ENCODE measurements around the gene TBX3.

Gene TBX3

DNA sequence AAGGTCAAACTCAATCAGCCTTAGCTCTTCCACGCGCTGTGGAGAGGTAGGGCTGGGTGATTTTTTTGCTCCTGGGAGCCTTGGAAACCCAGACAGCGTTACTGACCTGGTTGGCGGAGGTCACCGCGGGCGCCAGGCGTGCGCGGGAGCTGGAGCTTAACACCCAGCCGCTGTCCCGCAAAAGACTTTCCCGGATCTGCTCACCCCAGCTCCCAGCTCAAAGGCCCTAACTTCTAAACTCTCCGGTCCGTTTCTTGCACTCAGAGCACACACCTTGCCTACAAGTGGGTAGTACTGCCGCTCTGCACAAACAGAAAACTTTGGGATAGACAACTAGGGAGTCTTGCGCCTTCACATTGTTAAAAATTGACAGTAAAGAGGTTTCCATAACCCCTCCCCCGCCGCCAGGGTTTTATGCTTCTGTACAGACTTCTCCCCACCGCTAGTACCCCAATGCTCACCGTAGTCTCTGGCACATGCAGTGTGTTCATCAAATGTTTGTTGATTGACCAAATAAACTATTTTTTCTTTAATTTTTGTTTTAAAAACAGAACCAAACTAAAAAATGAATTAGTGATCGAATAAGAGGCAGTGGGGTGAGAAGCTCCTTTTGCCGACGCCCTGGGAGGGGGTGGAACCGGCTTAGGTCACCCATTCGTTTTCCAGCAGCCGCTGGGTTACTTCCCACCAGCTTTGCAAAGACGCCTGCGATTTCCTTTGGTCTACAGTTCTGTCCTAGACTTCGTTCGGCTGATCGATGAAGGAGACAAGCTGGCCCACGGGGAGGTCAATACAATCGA, 12.7 kb upstream of the TBX3 start:
- no peak for DNase-seq (ENCODE audit: low spot score)

GRCh38 chr12:114695305-114695592, 11.3 kb upstream of the TBX3 start:
- no peak for DNase-seq (ENCODE audit: low spot score)

DNA sequence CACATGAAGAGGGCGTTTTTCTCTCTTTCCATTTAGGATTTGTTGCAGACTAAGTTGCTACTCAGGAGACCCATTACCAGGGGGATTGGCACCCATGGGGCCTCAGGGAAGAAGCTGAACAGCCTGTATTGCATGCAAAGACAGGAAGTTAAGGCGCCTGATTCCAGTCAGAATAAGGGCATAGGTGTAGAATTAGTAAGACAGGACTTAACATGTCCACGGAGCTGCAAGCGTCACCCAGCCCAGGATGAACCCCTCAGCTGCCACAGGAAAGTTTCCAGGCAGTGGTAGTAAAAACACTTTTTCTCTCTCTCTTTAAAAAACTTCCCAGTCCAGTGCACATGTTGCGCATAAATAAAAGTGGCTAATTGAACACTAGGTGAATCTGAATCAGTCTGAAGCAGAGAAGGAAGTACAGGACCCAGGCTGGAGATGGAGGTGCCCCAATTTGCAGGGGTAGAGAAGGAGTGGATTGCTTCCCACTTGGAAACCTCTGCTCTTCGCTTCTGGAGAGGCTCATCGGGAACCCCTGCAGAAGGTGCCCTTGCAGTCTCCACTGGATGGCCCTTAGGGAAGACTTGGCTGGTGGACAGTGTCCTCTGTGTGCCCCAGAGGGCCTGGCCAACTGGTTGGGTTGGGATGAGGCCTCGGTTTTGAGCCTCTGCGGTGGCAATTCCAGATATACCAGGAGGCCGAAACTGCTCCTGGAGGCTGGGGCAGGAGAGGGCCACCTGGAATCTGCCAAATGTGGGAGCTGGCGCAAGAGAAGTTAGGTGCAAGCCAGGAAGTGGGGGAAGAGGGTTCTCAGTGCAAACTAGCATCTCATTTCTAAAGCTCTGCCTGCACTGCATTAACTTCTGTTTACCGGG, 10.7 kb upstream of the TBX3 start:
- DNase-seq (ENCODE audit: low spot score), result no peak

DNA sequence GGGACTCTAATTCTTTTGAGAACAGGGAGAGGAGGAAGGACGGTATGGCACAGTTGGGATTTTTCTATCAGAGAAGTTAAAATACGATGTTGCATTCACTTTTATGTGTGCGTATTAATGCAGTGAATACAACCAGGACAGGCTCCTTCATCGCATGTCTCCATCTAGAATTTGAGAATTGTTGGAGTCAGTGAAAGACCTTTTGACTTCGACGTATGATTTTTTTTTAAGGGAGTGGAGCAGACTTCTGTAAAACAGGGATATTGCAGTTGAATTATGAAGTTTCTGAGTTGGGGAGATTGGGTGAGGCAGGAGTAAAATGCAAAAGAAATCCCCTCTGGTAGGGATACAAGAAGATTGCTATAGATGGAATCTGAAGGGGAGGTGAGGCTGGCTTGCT, 9.6 kb upstream of the TBX3 start:
- DNase-seq (ENCODE audit: low spot score), result no peak

DNA sequence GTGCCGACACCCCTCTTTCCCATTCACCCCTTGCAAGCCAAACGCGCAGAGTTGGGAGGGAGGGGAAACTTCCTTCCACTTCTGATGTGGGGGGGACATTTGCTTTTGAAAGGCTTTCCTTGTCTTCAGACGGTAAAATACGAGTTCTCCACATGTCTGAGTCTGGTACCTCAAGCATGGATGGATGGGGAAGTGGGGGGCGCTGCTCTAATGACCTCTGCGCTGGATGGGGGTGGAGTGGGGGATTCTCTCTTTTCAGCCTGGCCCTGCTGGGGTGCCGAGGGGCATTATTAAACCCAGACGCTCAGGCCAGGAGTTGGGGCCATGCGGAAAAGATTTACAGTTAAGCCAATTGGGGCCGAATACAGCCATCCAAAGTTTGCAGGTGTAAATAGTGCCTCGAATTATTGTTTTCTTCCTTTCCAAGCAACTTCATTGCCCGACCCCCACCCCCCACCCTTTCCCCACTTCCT, 9.1 kb upstream of the TBX3 start:
- no peak for DNase-seq (ENCODE audit: low spot score)

GRCh38 chr12:114692186-114693058, 8.4 kb upstream of the TBX3 start:
- DNase-seq (ENCODE audit: low spot score), result peak; percentile 20

DNA sequence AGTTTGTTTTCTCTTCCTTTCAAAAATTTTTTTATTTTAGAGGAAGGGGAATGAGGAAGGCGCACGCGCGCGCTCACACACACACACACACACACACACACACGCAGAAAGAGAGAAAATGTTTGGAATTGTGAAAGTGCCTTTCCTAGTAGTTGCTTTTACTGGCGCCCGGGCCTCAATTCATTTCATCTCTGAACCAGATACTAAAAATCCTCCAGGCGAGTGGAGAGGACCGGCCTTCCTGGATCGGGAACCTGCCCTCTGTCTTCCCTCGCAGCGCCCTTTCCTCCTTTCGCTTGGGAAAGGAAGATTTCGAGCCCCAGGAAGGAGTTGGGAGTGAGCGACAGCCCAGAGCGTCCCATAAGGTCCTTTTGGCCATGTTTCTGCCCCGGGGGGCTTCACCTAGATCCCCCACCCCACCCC, 7.8 kb upstream of the TBX3 start:
- DNase-seq (ENCODE audit: low spot score), result no peak

DNA sequence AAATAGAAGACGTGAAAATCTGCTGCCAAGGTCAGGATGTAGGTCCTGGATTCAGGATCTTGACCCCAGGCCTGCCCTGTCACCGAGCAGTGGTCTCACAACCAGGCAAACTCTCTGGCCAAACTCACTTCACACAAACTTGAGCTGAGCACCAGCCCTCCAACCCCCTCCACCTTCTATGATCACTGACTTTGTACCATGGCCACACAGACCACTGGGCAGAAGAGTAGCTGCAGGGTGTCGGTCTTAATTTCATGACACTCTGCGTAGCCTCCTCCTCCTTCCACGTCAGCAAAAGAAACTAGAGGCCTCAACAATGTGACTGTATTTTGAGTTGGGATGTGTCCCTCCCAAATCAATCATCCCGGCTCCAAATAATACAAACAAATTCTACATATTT, 7.2 kb upstream of the TBX3 start:
- no peak for DNase-seq (ENCODE audit: low spot score)

DNA sequence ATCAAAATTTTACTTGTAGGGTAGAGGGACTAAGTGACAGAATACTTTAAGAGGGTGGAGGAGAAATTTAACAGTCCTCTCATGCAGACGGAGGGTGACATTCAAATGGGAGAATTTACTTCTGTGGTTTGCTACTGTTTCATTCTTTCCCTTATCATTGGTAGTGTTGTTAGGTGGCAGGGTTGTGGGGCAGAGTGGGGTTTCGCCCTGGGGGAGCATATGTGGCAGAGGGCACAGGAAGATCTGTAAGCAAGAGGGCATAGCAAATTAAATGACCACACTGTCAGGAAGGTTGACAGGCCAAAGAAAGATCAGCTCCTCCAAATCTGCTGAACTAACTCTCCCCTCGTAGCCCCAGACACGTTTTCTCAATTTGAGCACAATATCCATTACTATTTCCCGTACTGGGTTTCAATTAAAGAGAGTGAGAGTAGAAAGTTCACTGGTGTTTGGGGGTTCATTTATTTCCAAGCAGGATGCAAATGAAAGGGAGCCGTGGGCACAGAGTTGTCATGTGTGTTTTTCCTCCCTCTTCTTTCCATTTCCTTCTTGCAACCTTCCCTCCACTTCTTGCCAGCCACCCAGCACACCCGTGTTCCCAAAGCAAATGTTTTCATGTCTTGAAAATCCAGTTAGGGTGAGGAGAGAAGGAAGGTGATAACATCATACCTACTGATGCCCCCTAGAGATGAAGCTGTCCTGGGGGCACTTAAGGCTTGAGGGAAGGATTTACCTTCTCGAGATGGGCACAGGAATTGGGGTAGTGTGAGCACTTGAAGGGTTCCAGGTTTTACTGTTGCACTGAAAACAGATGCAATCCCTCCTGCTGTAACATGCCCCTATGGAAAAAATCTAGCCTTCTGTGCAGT, 6.5 kb upstream of the TBX3 start:
- DNase-seq (ENCODE audit: low spot score), result no peak

GRCh38 chr12:114689075-114689994, 5.4 kb upstream of the TBX3 start:
- no peak for DNase-seq (ENCODE audit: low spot score)

GRCh38 chr12:114688256-114688845, 4.4 kb upstream of the TBX3 start:
- DNase-seq (ENCODE audit: low spot score), result no peak

DNA sequence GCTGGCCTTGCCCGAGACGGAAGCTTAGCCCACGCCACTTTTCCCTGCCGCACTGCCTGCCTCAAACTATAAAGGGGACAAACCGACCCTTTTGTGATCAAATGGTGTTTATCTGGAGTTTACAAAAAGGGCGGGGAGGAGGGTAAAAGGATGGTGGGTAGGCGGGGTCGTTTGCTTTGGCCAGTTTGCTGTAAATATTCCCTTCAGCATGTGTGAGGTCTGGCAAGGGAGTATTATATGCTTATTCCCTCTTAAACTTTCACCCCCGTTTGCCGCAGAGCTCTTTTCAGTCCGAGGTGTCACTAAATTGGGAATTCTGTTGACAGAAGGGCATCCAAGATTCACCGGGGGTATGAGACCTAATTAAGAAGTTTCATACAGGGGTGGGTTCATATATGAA, 3.8 kb upstream of the TBX3 start:
- DNase-seq (ENCODE audit: low spot score), result no peak

DNA sequence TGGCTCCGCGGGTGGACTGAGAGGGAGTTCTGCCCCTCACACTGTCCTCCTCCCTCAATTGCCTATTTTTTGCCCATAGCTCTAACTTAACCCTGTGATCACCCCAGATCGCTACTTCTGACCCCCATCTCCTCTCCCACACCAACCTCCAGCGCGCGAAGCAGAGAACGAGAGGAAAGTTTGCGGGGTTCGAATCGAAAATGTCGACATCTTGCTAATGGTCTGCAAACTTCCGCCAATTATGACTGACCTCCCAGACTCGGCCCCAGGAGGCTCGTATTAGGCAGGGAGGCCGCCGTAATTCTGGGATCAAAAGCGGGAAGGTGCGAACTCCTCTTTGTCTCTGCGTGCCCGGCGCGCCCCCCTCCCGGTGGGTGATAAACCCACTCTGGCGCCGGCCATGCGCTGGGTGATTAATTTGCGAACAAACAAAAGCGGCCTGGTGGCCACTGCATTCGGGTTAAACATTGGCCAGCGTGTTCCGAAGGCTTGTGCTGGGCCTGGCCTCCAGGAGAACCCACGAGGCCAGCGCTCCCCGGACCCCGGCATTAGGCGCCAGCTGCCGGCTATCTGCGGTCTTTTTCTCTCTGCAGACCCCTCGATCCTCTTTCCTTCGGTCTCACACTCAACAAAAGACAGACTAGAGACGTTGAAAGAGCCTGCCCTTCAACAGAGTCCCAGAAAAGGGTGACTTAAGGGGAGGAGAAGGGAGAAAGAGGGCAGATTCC, 3.0 kb upstream of the TBX3 start:
- no peak for DNase-seq (ENCODE audit: low spot score)

DNA sequence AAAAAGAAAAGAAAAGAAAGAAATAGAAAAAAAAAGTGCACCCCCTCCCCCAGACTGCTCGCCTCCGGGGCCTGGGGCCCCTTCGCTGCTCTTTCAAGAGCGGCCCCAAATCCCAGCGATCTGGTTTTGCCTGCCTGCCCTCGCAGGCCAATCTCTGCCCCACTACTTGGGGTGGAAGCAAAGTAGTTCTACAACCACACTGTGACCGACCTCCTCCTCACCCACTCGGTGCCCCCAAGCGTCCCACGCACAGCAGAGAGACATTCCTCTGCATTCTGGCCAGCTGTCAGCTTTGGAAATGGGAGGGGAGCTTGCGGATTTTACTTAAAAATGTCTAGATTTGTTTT, 2.4 kb upstream of the TBX3 start:
- DNase-seq (ENCODE audit: low spot score), result no peak

DNA sequence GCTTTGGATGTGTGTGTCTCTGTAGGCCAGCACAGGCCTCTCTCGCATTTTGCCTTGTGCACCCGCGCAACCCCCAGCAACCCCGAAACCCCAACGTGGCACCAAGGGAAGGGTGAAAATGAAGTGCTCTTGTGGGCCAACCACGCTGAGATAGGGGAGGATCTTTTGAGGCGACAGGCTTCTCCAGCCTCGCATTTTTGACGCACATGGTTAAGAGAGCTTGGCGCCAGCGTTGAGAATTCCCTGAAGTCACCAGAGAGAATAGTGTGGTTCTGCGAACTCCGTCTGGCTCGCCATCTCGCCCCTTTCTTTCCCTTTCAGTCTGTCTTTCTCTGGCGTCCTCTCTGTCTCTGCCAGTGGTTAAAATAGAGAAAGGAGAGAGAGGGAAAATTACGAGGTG, 1.9 kb upstream of the TBX3 start:
- no peak for DNase-seq (ENCODE audit: low spot score)

DNA sequence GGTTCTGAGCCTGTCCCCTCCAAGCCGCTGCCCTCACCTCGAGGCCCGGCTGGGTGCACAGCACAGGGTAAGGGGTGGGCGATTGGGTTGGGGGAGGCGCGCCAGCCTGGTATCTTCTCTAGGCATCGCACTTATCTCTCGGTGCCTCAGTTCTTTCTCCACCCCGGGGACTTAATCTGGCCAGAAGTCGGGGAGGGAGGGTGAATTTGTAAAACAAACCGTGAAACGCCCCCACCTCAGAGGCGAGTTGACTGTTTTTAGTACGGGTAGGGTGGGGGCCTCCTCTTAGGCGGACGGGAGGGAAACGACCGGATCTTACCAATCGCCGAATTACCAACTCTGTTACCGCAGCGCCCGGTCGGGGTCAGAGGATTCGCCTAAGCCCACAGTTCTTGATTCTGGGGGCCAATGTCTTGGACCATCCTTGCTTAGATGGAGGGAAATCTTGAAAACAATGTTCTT, 1.4 kb upstream of the TBX3 start:
- no peak for DNase-seq (ENCODE audit: low spot score)

- DNase-seq (ENCODE audit: low spot score), result peak; percentile 8
These were observed 897 bp upstream of the TBX3 start for GRCh38 chr12:114684870-114685273.

DNA sequence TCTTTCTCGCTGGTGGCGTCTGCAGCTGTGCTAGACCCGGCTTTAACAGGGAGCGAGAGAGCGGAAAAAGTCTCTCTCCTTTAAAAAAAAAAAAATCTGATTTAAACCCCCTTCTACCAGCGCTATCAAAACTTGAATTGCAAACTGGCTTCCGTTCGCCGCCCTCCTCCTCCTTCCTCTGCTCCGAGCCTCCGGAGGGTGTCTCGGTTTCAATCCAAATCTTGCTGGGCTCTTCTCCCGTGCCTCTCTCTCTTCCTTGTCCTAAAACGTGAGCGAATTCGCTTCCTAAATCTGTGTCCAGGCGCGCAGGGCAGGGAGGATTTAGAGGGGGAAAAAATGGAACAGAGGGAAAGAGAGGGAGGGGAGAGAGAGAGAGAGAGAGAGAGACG, 272 bp downstream of the TBX3 start:
- no peak for DNase-seq (ENCODE audit: low spot score)

All from SW480 (cell line).